CD4-positive, alpha-beta T cell (primary cell): ENCODE results near the gene SRP54. TPM values are rescaled to one million over a fixed set of nuclear protein-coding genes. Genes with fewer than 3 reads are reported as not detected.

Source experiments
- ATAC-seq: fragments of 200-7000 bp; cut with Tn5 transposase; one replicate; pipeline ENCODE4 v1.10.0; 2022; ENCODE audit warnings: mild to moderate bottlenecking; ENCODE audit not compliant: poor library complexity
- CTCF ChIA-PET: fragments of 350-600 bp; sonication (Branson Sonifier 250); formaldehyde crosslinking; loops from one replicate; lab custom pipeline; 2021; ENCODE audit warnings: antibody characterized with exemption, inconsistent platforms; lab: Charles Lee
- POLR2A ChIA-PET: fragments of 350-600 bp; sonication (Branson Sonifier 250); formaldehyde crosslinking; loops from one replicate; lab custom pipeline; 2021; ENCODE audit warnings: antibody characterized with exemption, inconsistent platforms; lab: Charles Lee
- DNase-seq, 14 experiments: peaks; one replicate each; pipeline ENCODE4 v3.0.0-alpha.2; 2013 to 2020; ENCODE audit warnings: mixed read lengths in 2 of 14
- H3K27ac ChIP-seq, 2 donors: one replicate each; pipeline versions ENCODE4 v1.5.1 to v1.7.0; 2013; ENCODE audit warnings: low read length in 2 of 2, low read depth in 1 of 2, mild to moderate bottlenecking in 1 of 2
- H3K27me3 ChIP-seq, 2 experiments: 1 replicate in 1 of 2; 2 replicates in 1 of 2; pipeline versions ENCODE4 v1.6.1 to v1.7.0; 2013; ENCODE audit warnings: low read length in 2 of 2, control low read depth in 1 of 2, mild to moderate bottlenecking in 1 of 2, moderate library complexity in 1 of 2; ENCODE audit not compliant: insufficient read depth in 2 of 2, control insufficient read depth in 1 of 2
- H3K36me3 ChIP-seq: one replicate; pipeline ENCODE4 v1.6.1; 2013; ENCODE audit warnings: low read length, control low read depth; ENCODE audit not compliant: insufficient read depth
- H3K4me1 ChIP-seq: one replicate; pipeline ENCODE4 v1.6.1; 2013; ENCODE audit warnings: low read length, control low read depth; ENCODE audit not compliant: insufficient read depth
- H3K4me3 ChIP-seq: one replicate; pipeline ENCODE4 v1.5.1; 2013; ENCODE audit warnings: mild to moderate bottlenecking, low read length, moderate library complexity
- H3K9me3 ChIP-seq, 2 experiments: 1 replicate in 1 of 2; 2 replicates in 1 of 2; pipeline versions ENCODE4 v1.6.1 to v1.7.0; 2013; ENCODE audit warnings: low read length in 2 of 2, mild to moderate bottlenecking in 2 of 2, control low read depth in 1 of 2, moderate library complexity in 1 of 2; ENCODE audit not compliant: control insufficient read depth in 1 of 2, insufficient read depth in 1 of 2
- H3K27ac Mint-ChIP-seq: one replicate; pipeline ENCODE4 v1.8.0; 2020; ENCODE audit warnings: mixed read lengths
- H3K27me3 Mint-ChIP-seq: one replicate; pipeline ENCODE4 v1.8.0; 2021; ENCODE audit warnings: mixed read lengths
- H3K36me3 Mint-ChIP-seq: one replicate; pipeline ENCODE4 v1.8.0; 2021; ENCODE audit warnings: low read depth, mixed read lengths
- H3K4me1 Mint-ChIP-seq: one replicate; pipeline ENCODE4 v1.8.0; 2021; ENCODE audit warnings: low read depth, mixed read lengths
- H3K4me3 Mint-ChIP-seq: one replicate; pipeline ENCODE4 v1.8.0; 2020; ENCODE audit warnings: mild to moderate bottlenecking, mixed read lengths
- H3K9me3 Mint-ChIP-seq: one replicate; pipeline ENCODE4 v1.8.0; 2020; ENCODE audit warnings: mixed read lengths
- CTCF ChIP-seq: fragments of 200-600 bp; IDR thresholded peaks from one replicate; pipeline ENCODE4 v1.8.0; 2022; ENCODE audit warnings: antibody characterized with exemption, mild to moderate bottlenecking
- intact Hi-C, 2 experiments: fragments of 100-400 bp; cut with DNase I in 1 of 2; cut with micrococcal nuclease in 1 of 2; formaldehyde crosslinking; loops; one replicate each; pipeline versions ENCODE4 v1.15.1 to v1.9.0; 2023 to 2025; cut with DNase I, micrococcal nuclease
- total RNA-seq, 174 experiments: library from RNA in 2 of 174; stranded (reverse) in 2 of 174; gene quantifications; one replicate each; pipeline ENCODE4 v1.2.3 and lab custom pipeline; 2021 to 2026

The SRP54 gene
- total RNA-seq, 2 experiments from 2014 or later: 30.3 to 32.7 TPM

GRCh38 chr14:34978444-34978843 is 4.3 kb upstream of the SRP54 start:
- no peak for TF ChIP-seq CTCF
- H3K4me3 ChIP-seq: no peak overlapping the region
- peaks cover 23% of the 10 kb centered on the region for H3K36me3 Mint-ChIP-seq
- peaks cover 4% of the 10 kb centered on the region for H3K36me3 ChIP-seq
- H3K9me3 ChIP-seq: no peaks in the 10 kb centered on the region
- no peaks in the 10 kb centered on the region for H3K27me3 Mint-ChIP-seq
- ChIA-PET CTCF (no interaction called here), POLR2A (interaction anchor here (0.9 to 6.0 kb wide), 2 partner anchors 48 to 426 kb away, joined by 3 to 80 read pairs; no protein-coding TSS in a partner anchor)
- H3K4me1 Mint-ChIP-seq: peaks cover 25% of the 10 kb centered on the region
- intact Hi-C loops: no loop called here
- no peak overlapping the region for H3K4me3 Mint-ChIP-seq
- H3K27ac Mint-ChIP-seq: no peak overlapping the region
- H3K4me1 ChIP-seq: peaks cover 20% of the 10 kb centered on the region
- H3K27ac ChIP-seq: no peak overlapping the region
- no peaks in the 10 kb centered on the region for H3K9me3 Mint-ChIP-seq
- ATAC-seq: no peak
- no peaks in the 10 kb centered on the region for H3K27me3 ChIP-seq
- DNase-seq: no peak

- Mint-ChIP-seq H3K9me3 (no peaks in the 10 kb centered on the region), H3K4me1 (peaks cover 17% of the 10 kb centered on the region), H3K4me3 (peak overlapping the region; percentile 26), H3K27me3 (no peaks in the 10 kb centered on the region), H3K27ac (no peak overlapping the region), H3K36me3 (peaks cover 13% of the 10 kb centered on the region)
- peak overlapping the region; percentile 81 for H3K4me3 ChIP-seq
- TF ChIP-seq CTCF: no peak
- no peaks in the 10 kb centered on the region for H3K9me3 ChIP-seq
- ChIA-PET POLR2A (interaction anchor here (0.9 to 6.0 kb wide), 6 partner anchors 50 to 424 kb away, joined by 3 to 172 read pairs (median 62); partner anchors contain the start of genes BAZ1A, FAM177A1, NFKBIA and PPP2R3C), CTCF (interaction anchor here (0.9 to 2.9 kb wide), 6 partner anchors 10 to 123 kb away, joined by 3 to 9 read pairs (median 6); no protein-coding TSS in a partner anchor)
- DNase-seq (no peak), ATAC-seq (no peak)
- no peak overlapping the region for H3K27ac ChIP-seq
- no peaks in the 10 kb centered on the region for H3K27me3 ChIP-seq
- intact Hi-C loops: loop anchor here (2.0 to 5.0 kb wide), 5 partner anchors 46 to 847 kb away; partner anchors contain the start of genes BRMS1L (in 1 of the 2) and NFKBIA (in 1 of the 2)
- peaks cover 4% of the 10 kb centered on the region for H3K36me3 ChIP-seq
- peaks cover 35% of the 10 kb centered on the region for H3K4me1 ChIP-seq
These were observed 2.4 kb upstream of the SRP54 start for GRCh38 chr14:34980337-34980900.

- H3K4me3 ChIP-seq: peak overlapping the region; percentile 81
- peaks cover 37% of the 10 kb centered on the region for H3K4me1 ChIP-seq
- H3K27me3 ChIP-seq: no peaks in the 10 kb centered on the region
- peaks cover 8% of the 10 kb centered on the region for H3K4me1 Mint-ChIP-seq
- H3K36me3 Mint-ChIP-seq: peaks cover 6% of the 10 kb centered on the region
- no peaks in the 10 kb centered on the region for H3K9me3 Mint-ChIP-seq
- peak in 13 of 14 experiments; percentile 3 to 72 (median 26) for DNase-seq
- peak overlapping the region; percentile 96 to 99 for H3K27ac ChIP-seq
- CTCF ChIA-PET: interaction anchor here (0.6 to 2.9 kb wide), 12 partner anchors 8 to 408 kb away, joined by 3 to 9 read pairs (median 4); partner anchors contain the start of gene FAM177A1
- peak; percentile 5 for TF ChIP-seq CTCF
- intact Hi-C loops: loop anchor here (1.0 to 5.0 kb wide), 13 partner anchors 47 to 845 kb away; partner anchors contain the start of genes FAM177A1 (in 2 of the 2), NFKBIA (in 2 of the 2), PRORP (in 2 of the 2) and BAZ1A (in 1 of the 2)
- peak; percentile 5 for ATAC-seq
- H3K4me3 Mint-ChIP-seq: no peak overlapping the region
- POLR2A ChIA-PET: interaction anchor here (0.7 to 6.0 kb wide), 33 partner anchors 8 to 1339 kb away, joined by 3 to 172 read pairs (median 6); partner anchors contain the start of genes BAZ1A, CFL2, FAM177A1 and MBIP
- H3K27me3 Mint-ChIP-seq: no peaks in the 10 kb centered on the region
- H3K9me3 ChIP-seq: no peaks in the 10 kb centered on the region
- H3K36me3 ChIP-seq: peaks cover 4% of the 10 kb centered on the region
- H3K27ac Mint-ChIP-seq: no peak overlapping the region
These were observed 910 bp upstream of the SRP54 start for GRCh38 chr14:34981743-34982420.
